Measurements from ENCODE around the gene MEPCE.
"Not testable (repeated sequence)": the region's sequence is repeated elsewhere in the genome, so short reads cannot be mapped to it uniquely, and the experiment has no call there.

MEPCE gene

DNA sequence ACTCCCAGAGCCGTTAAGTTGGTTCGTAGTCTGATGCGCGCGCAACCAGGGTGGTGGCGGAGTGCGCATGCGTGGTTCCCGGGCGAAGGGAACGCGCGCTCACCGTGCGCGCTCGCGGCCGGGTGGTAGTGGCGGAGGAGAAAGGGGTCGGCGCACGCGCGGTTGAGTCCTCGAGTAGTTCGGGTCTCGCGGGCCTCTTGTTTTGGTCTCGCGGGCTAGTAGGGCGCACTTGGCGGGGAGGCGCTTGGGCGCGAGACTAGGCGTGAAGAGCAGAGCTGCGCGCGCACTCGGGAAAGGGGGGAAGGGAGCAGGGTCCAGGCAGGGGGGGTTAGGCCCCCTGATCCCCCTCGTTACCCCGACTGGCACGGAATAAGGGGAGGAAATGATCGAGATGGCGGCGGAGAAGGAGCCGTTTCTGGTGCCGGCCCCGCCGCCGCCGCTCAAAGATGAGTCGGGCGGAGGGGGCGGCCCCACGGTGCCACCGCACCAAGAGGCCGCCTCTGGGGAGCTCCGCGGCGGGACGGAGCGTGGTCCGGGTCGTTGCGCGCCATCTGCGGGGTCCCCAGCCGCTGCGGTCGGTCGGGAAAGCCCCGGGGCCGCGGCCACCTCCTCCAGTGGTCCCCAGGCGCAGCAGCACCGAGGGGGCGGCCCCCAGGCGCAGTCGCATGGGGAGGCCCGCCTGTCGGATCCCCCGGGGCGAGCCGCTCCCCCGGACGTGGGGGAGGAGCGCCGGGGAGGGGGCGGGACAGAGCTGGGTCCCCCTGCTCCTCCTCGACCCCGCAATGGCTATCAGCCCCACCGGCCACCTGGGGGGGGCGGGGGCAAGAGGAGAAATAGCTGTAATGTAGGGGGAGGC is at the start of gene MEPCE:
TSS of gene MEPCE (plus strand) at position 195 of the 856 bp plus-strand sequence. CDS start at position 383, 188 bp downstream.
- in situ Hi-C loops (cut with HindIII; ENCODE audit: low pct_ligation_motif_present, low pct_unique_long_range_greater_than_20kb, low sequenced_read_pairs): no loop called here
- DNase-seq: peak; percentile 100

DNA sequence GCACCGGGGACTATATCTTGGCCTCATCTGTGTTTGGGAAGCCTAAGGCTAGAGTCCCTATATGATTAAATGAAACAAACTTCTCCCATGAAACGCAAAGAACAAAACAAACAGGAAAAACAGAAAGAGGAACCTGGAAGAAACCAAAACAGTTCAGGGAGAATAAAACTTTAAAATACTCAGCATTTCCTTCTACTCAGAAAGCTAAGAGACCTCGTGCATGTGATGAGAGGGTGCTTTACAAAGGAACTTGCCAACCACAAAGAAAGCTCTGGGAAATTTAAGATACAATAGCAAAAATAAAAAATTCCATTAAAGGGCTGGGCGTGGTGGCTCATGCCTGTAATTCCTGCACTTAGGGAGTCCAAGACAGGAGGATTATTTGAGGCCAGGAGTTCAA is 49.4 kb upstream of the MEPCE start:
- DNase-seq: no peak
- in situ Hi-C loops (cut with HindIII; ENCODE audit: low pct_ligation_motif_present, low pct_unique_long_range_greater_than_20kb, low sequenced_read_pairs): no loop called here

DNA sequence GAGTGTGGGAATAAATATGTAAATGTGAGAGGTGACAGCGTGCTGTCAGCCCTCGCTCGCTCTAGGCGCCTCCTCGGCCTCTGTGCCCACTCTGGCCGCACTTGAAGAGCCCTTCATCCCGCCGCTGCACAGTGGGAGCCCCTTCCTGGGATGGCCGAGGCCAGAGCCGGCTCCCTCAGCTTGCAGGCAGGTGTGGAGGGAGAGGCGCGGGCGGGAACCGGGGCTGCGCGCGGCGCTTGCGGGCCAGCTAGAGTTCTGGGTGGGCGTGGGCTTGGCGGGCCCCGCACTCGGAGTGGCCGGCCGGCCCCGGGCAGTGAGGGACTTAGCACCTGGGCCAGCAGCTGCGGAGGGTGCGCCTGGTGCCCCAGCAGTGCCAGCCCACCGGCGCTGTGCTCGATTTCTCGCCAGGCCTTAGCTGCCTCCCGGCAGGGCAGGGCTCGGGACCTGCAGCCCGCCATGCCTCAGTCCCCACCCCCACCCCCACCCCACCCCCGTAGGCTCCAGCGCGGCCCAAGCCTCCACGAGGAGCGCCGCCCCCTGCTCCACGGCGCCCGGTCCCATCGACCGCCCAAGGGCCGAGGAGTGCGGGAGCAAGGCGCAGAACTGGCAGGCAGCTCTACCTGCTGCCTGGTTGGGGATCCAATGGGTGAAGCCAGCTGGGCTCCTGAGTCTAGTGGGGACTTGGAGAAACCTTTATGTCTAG is 47.9 kb upstream of the MEPCE start:
- DNase-seq; in situ Hi-C loops (cut with HindIII; ENCODE audit: low pct_ligation_motif_present, low pct_unique_long_range_greater_than_20kb, low sequenced_read_pairs): not testable (repeated sequence)

GRCh38 chr7:100382234-100382853 is 47.3 kb upstream of the MEPCE start:
- DNase-seq; in situ Hi-C loops (cut with HindIII; ENCODE audit: low pct_ligation_motif_present, low pct_unique_long_range_greater_than_20kb, low sequenced_read_pairs): not testable (repeated sequence)

DNA sequence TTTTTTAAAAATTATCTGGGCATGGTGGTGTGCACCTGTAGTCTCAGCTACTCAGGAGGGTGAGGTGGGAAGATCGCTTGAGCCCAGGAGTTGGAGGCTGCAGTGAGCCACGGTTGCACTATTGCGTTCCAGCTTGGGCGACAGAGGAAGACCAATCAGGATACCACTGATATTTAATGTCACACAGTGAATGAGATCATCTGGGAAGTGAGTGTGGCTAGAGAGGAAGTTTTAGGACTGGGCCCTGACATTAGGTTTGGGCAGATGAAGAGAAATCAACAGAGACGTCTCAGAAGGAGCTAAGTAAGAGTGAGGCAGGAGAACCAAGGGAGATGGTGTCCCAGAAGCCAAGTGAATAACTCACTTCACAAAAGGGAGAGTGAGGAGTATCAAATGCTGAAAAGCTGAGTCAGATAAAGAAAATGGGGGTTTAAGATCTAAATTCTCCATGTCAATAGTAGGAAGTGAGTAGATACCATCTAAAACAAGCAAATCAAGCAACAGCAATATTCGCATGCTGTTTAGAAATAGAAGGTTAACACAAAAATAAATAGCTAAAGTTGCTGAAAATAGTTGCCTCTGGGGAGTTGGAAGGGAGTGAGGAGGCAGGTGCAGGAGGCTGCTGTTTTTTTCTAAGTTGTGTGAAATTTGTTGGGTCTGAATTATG is 44.9 kb upstream of the MEPCE start:
- no peak for DNase-seq
- in situ Hi-C loops (cut with HindIII; ENCODE audit: low pct_ligation_motif_present, low pct_unique_long_range_greater_than_20kb, low sequenced_read_pairs): no loop called here

DNA sequence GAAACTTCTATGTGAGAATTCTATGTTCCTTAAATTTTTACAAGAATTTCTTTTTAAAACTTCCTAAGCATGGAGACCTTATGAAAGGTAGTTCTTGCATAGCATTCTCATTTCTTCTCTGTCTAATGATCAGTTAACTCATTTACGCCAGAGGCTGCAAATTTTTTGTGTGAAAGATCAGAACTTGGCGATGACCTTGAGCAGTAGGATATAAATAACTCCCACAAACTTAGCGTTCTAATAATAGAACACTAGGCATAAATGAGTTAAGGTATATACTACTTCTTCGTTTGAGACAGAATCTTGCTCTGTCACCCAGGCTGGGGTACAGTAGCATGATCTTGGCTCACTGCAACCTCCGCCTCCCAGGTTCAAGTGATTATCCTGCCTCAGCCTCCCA is 42.7 kb upstream of the MEPCE start:
- in situ Hi-C loops (cut with HindIII; ENCODE audit: low pct_ligation_motif_present, low pct_unique_long_range_greater_than_20kb, low sequenced_read_pairs): no loop called here

GRCh38 chr7:100387695-100388094 is 41.9 kb upstream of the MEPCE start:
- DNase-seq: no peak

More for the DNA sequence above, 42.7 kb upstream of the MEPCE start:
- DNase-seq: no peak

DNA sequence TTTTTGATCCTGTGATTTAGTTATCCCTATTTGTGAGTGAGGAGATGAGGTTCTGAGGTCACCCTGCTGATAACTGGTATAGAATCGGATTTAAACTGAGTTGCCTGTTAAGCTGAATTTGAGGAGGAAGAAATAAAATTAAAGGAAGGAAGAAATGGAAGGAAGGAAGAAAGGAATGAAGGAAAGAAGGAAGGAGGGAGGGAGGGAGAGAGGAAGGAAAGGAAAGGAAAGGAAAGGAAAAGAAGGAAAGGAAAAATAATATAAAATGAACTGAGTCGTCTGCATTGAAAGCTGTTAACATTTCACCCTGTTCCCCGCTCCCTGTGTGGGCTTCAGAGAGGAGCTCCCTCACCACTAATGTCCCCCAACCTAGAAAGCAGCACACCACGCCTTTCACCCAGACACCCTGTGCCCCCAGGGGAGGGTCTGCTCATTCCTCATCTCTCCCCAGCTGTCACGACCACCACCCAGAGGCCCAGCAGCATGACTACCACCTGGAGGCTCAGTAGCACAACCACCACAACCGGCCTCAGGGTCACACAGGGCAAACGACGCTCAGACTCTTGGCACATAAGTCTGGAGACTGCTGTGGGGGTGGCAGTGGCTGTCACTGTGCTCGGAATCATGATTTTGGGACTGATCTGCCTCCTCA is 40.1 kb upstream of the MEPCE start:
- in situ Hi-C loops (cut with HindIII; ENCODE audit: low pct_ligation_motif_present, low pct_unique_long_range_greater_than_20kb, low sequenced_read_pairs): no loop called here
- no peak for DNase-seq

More at GRCh38 chr7:100387695-100388094, 41.9 kb upstream of the MEPCE start:
- in situ Hi-C loops (cut with HindIII; ENCODE audit: low pct_ligation_motif_present, low pct_unique_long_range_greater_than_20kb, low sequenced_read_pairs): no loop called here

DNA sequence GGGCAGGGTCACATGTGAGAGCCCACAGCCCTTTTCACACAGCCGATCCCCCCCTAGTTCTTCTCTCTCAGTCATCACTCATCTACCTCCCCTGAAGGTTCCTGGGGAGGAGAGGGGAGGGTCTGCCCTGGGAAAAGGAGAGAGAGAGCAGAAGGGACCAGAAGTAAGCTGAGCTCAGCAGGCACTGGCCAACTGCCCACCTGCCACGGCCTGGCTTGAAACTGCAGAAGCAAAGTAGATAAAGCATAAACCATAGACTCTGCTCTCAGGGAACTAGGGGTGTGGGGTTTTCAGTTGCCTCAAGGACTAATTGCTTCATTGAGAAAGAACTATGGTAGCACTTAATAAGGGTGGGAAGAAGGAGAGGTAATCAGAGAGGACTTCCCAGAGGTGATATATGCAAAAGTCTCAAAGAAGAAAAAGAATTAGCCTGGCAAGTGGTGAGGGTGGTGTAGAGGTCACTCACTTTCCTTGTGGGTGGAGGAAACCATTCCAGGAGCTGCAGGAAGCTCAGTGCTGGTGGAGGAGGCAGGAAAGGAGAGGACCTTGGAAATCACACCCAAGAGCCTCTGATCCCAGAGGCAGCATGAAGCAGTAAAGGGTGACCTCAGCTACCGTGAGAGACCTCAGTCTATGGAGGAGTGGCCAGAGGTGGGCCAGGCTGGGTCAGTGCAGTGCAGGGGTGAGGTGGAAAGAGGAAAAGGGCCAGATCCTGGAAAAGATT is 39.2 kb upstream of the MEPCE start:
- DNase-seq: no peak
- in situ Hi-C loops (cut with HindIII; ENCODE audit: low pct_ligation_motif_present, low pct_unique_long_range_greater_than_20kb, low sequenced_read_pairs): no loop called here

- in situ Hi-C loops (cut with HindIII; ENCODE audit: low pct_ligation_motif_present, low pct_unique_long_range_greater_than_20kb, low sequenced_read_pairs): no loop called here
- no peak for DNase-seq
These were observed 36.3 kb upstream of the MEPCE start for GRCh38 chr7:100393233-100393905.

- in situ Hi-C loops (cut with HindIII; ENCODE audit: low pct_ligation_motif_present, low pct_unique_long_range_greater_than_20kb, low sequenced_read_pairs): no loop called here
- no peak for DNase-seq
These were observed 35.6 kb upstream of the MEPCE start for GRCh38 chr7:100394077-100394476.

- no peak for DNase-seq
- in situ Hi-C loops (cut with HindIII; ENCODE audit: low pct_ligation_motif_present, low pct_unique_long_range_greater_than_20kb, low sequenced_read_pairs): no loop called here
These were observed 33.1 kb upstream of the MEPCE start for GRCh38 chr7:100396421-100396982.

GRCh38 chr7:100397315-100398081 is 32.1 kb upstream of the MEPCE start:
- DNase-seq: no peak
- in situ Hi-C loops (cut with HindIII; ENCODE audit: low pct_ligation_motif_present, low pct_unique_long_range_greater_than_20kb, low sequenced_read_pairs): no loop called here

GRCh38 chr7:100398239-100398638 is 31.4 kb upstream of the MEPCE start:
- DNase-seq: no peak
- in situ Hi-C loops (cut with HindIII; ENCODE audit: low pct_ligation_motif_present, low pct_unique_long_range_greater_than_20kb, low sequenced_read_pairs): no loop called here

DNA sequence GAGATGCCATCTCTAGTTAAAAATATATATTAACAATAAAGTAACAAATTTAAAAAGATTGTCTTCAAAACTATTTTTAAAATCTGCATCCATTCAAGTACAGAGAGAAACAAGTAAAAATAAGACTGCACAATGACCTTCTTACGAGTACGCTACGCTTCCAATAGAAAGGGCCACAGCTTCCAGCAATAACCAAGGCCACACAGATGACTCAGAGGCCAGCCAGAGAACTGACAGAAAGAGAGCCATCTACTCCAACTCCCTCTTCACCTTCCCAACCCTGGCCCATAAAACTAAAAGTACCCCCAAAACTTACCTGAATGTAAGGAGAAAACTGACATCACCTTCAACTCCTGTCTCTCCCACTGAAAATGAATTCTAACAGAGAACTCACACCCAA is 29.6 kb upstream of the MEPCE start:
- in situ Hi-C loops (cut with HindIII; ENCODE audit: low pct_ligation_motif_present, low pct_unique_long_range_greater_than_20kb, low sequenced_read_pairs): no loop called here
- DNase-seq: no peak

- in situ Hi-C loops (cut with HindIII; ENCODE audit: low pct_ligation_motif_present, low pct_unique_long_range_greater_than_20kb, low sequenced_read_pairs): no loop called here
- DNase-seq: no peak
These were observed 29.0 kb upstream of the MEPCE start for GRCh38 chr7:100400656-100401055.

Data from ACHN (cell line).